Hematopoietic multipotent progenitor cell treated with erythropoietin and hydrocortisone succinate and interleukin-3 and kit ligand, for 6 days (in vitro differentiated cells): ENCODE measurements around the gene ARL10.
A peak's percentile ranks its signal among the peaks of the same experiment; 100 is the strongest.

Source experiments
- DNase-seq: peaks from one replicate; pipeline ENCODE4 v3.0.0-alpha.2; 2015

ARL10 gene

GRCh38 chr5:176413255-176413565 lies 47.9 kb downstream of the ARL10 start:
- DNase-seq, result no peak

GRCh38 chr5:176413709-176414191 lies 48.5 kb downstream of the ARL10 start:
- no peak for DNase-seq

GRCh38 chr5:176414704-176415103 lies 49.4 kb downstream of the ARL10 start:
- DNase-seq, result no peak

- no peak for DNase-seq
Observed at GRCh38 chr5:176415240-176415951, 50.1 kb downstream of the ARL10 start.

DNA sequence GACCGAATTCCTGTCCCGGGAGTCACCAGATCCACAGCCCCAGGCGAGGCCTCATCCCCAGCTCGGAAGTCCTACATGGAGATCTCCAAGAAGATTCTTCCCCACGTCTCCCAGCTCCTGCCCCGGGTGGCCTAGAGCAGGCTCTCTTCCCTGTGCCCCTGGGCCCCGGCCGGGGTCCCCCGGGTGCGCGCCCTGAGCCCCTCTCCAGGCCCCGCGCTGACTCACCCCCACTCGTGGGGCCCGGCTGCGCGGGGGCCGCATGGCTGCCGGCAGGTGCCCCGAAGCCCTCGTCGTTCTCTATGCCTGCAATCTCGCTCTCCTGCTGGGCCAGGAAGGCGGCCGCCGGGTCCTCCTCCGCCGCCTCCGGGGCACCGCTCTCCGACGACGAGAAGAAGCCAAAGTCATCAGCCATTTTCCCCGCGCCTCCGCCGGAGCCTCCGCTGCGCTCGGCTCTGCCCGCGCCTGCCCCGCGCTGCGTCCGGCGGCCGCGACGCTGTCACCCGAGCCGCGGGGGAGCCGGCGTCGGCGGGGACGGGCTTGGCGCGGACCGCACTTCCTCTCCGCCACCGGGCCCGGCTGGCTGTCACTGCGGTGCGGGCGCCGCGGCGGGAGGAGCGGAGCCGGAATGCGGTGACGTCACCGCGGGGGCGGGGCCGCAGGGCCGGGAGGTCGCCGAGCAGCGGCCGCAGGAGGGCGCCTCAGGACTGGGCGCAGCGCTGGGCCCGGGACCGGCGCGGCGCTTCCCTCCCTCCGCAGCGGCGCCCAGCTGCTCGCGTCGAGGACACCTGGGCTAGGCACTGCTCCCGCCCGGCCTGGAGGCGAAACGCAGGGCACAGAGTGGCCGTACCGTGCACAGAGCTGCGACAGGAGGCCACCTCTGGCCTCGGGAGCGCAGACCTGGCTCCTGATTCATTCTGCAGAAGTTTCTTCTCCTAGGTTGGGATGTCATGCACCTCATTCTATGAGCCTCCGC lies 51.0 kb downstream of the ARL10 start, which contains the start of gene CLTB:
Gene CLTB (minus strand): TSS at position 588 of the 973 bp plus-strand sequence. CDS start 176 bp downstream, at position 412.
- DNase-seq, result peak; percentile 90

GRCh38 chr5:176416965-176417364 lies 51.7 kb downstream of the ARL10 start:
- DNase-seq, result no peak

DNA sequence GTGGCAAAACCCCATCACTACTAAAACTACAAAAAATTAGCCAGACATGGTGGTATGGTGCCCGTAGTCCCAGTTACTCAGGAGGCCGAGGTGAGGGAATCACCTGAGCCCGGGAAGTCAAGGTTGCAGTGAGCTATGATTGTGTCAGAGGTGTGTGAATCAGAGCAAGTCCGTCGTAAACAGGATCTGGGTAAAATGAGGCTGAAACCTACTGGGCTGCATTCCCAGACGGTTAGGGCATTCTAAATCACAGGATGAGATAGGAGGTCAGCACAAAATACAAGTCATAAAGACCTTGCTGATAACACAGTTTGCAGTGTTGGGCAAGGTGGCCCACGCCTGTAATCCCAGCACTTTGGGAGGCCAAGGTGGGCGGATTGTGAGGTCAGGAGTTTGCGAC lies 53.0 kb downstream of the ARL10 start:
- DNase-seq, result no peak

DNA sequence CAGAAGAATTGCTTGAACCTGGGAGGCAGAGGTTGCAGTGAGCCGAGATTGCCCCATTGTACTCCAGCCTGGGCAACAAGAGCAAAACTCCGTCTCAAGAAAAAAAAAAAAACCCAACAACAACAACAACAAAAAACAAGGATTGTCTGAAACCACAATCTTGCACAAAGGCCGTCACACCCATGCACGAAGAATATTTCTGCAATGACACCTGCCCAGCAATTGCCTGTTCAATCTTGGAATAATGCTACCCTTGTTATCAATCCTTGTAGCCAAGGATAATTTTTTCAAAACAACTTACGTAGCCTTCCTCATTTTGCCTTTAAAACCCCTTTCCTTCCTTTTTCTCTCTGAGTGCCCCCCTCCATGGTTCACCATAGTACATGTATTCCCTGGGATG lies 54.8 kb downstream of the ARL10 start:
- no peak for DNase-seq

GRCh38 chr5:176420972-176421544 lies 55.8 kb downstream of the ARL10 start:
- peak; percentile 25 for DNase-seq

- DNase-seq, result no peak
Observed at GRCh38 chr5:176424181-176424580, 58.9 kb downstream of the ARL10 start.

GRCh38 chr5:176425138-176425537 lies 59.9 kb downstream of the ARL10 start:
- DNase-seq, result no peak

DNA sequence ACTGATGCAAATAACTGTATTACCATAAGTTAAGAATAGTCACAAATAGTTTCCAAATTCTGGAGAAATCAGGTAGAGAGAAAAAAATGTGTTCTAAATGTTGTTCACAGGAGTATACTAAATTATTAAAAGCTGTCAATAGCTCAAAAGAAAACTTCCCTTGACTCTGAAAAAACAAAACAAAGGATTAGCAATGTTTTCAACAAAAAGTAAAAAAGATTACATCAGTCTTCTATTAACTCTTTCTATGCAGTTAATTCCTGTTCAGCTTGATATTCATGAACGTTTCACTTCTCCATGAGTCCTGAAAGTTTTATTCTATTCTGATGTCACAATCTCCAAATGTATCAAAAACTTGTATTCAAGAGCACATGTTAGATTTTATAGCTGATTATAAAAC lies 60.5 kb downstream of the ARL10 start:
- DNase-seq, result no peak

GRCh38 chr5:176426876-176427275 lies 61.6 kb downstream of the ARL10 start:
- DNase-seq, result no peak

DNA sequence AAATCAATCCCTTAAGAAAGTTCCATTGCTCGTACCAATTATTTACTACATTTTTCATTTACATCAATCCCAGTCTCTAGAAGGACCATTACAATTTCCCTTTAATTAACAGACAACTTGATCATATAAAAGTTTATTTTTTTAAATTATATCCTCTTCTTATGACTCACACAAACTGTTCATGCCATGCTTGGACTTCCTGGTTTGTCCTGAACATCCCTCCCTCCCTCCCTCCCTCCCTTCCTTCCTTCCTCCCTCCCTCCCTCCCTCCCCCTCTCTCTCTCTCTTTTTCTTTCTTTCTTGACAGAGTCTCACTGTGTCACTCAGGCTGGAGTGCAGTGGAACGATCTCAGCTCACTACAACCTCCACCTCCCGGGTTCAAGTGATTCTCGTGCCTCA lies 62.7 kb downstream of the ARL10 start:
- DNase-seq, result no peak

- no peak for DNase-seq
Observed at GRCh38 chr5:176429972-176430371, 64.7 kb downstream of the ARL10 start.
